Effector CD8-positive, alpha-beta T cell (primary cell): ENCODE results near the gene ENO1.
"Not testable (repeated sequence)": the region's sequence is repeated elsewhere in the genome, so short reads cannot be mapped to it uniquely, and the experiment has no call there.

Experiments
- DNase-seq: peaks from one replicate; lab custom pipeline; 2025; lab: John Stamatoyannopoulos, UW

The ENO1 gene

GRCh38 chr1:8845104-8846097 is 33.1 kb downstream of the ENO1 start:
- DNase-seq, result no peak

GRCh38 chr1:8844501-8845006 is 33.9 kb downstream of the ENO1 start:
- DNase-seq, result no peak

- DNase-seq, result no peak
Observed at GRCh38 chr1:8841395-8841794, 37.1 kb downstream of the ENO1 start.

- DNase-seq, result no peak
Observed at GRCh38 chr1:8839990-8840389, 38.5 kb downstream of the ENO1 start.

- DNase-seq, result no peak
Observed at GRCh38 chr1:8835941-8836643, 42.4 kb downstream of the ENO1 start.

- no peak for DNase-seq
Observed at GRCh38 chr1:8831340-8831739, 47.1 kb downstream of the ENO1 start.

- DNase-seq, result not testable (repeated sequence)
Observed at GRCh38 chr1:8830732-8831131, 47.8 kb downstream of the ENO1 start.

- no peak for DNase-seq
Observed at GRCh38 chr1:8825985-8826481, 52.5 kb downstream of the ENO1 start.

GRCh38 chr1:8823295-8823664 is 55.2 kb downstream of the ENO1 start:
- DNase-seq, result no peak

- DNase-seq, result no peak
Observed at GRCh38 chr1:8822373-8823294, 55.9 kb downstream of the ENO1 start.

GRCh38 chr1:8821084-8821483 is 57.4 kb downstream of the ENO1 start:
- no peak for DNase-seq

GRCh38 chr1:8818789-8819188 is 59.7 kb downstream of the ENO1 start:
- not testable (repeated sequence) for DNase-seq

GRCh38 chr1:8818325-8818775 is 60.1 kb downstream of the ENO1 start:
- no peak for DNase-seq

- DNase-seq, result peak; percentile 94
Observed at GRCh38 chr1:8817412-8818324, 60.8 kb downstream of the ENO1 start, which contains the start of gene RERE. Gene RERE, minus strand, starts transcription at chr1:8817640.

GRCh38 chr1:8816831-8817411 is 61.6 kb downstream of the ENO1 start:
- DNase-seq, result peak; percentile 17

GRCh38 chr1:8816264-8816663 is 62.2 kb downstream of the ENO1 start:
- no peak for DNase-seq

- no peak for DNase-seq
Observed at GRCh38 chr1:8815582-8816151, 62.8 kb downstream of the ENO1 start.

GRCh38 chr1:8814865-8815264 is 63.6 kb downstream of the ENO1 start:
- no peak for DNase-seq

GRCh38 chr1:8813991-8814390 is 64.5 kb downstream of the ENO1 start:
- no peak for DNase-seq
